ENCODE measurements around the gene SLC4A1AP. TPM values are rescaled to one million over a fixed set of nuclear protein-coding genes. Genes with fewer than 3 reads are reported as not detected.
A peak's percentile ranks its signal among the peaks of the same experiment; 100 is the strongest.
"Not testable (repeated sequence)": the region's sequence is repeated elsewhere in the genome, so short reads cannot be mapped to it uniquely, and the experiment has no call there.

Gene SLC4A1AP
- total RNA-seq: 10 to 100 TPM; 25.5 to 26.6 TPM

DNA sequence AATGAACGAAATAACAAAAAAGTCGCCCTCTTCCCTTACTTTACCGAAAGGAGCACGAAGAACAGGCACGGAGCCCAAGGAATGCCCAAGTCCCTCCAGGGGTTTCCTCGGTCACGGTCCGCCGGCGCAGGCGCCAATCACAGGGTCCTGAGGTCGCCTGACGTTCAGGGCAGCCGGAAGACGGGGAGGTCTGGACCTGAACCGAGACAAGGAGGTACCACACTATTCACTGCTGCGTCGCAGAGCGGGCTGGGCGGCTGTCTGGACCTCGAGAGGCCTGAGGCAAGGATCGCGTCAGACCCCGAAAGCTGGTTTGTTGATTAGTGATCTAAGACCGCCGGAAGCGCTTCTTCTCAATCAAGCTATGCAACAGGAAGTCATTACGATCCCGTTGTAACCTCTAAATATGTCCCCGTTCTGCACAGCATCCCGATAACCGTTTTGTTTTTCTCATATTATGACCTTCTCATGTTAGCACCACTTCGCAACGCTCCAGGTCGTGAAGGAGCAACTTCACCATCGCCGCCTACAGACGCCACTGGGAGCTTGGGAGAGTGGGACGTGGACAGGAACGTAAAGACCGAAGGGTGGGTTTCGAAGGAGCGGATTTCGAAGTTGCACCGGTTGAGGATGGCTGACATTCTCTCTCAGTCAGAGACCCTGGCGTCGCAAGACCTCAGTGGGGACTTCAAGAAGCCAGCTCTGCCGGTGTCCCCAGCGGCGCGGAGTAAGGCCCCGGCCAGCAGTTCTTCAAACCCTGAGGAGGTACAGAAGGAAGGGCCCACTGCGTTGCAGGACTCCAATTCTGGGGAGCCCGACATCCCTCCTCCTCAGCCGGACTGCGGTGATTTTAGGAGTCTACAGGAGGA is at the start of gene SLC4A1AP, which contains the start of gene SUPT7L:
Gene SLC4A1AP (plus strand): TSS at position 605 of the 869 bp plus-strand sequence. CDS start 26 bp downstream, at position 631.
Gene SUPT7L (minus strand): TSS at position 330 of the 869 bp plus-strand sequence. CDS start 1,422 bp downstream, outside the sequence.
- peak; percentile 70 for DNase-seq
- H3K27me3 Mint-ChIP-seq: no peaks in the 10 kb centered on the region
- H3K4me3 Mint-ChIP-seq: peak within 1 kb of the TSS; percentile 100
- H3K9me3 Mint-ChIP-seq: no peaks in the 10 kb centered on the region
- peaks cover 14% of the 10 kb centered on the region for H3K36me3 Mint-ChIP-seq
- peaks cover 37% of the 10 kb centered on the region for H3K4me1 Mint-ChIP-seq
- peak within 1 kb of the TSS; percentile 100 for H3K27ac Mint-ChIP-seq

DNA sequence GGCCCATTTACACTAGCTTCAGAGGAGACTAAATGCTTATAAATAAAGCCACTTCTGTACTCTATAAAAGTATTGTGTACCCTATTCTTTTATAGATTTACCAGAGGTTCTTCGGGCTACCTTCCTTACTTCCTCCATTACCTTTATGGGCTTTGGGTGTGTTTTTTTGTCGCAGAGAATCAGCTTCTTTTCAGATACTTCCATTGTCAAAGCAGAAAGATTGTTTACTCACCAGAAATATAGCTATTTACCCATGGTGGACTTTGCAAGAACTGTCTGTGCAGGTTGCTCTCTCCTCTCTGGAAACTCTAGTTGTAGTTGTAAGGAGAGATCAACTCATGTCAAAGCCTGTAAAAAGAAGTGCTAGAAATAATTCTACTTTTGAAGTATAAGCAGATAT is 49.7 kb upstream of the SLC4A1AP start:
- H3K36me3 Mint-ChIP-seq: peaks cover 16% of the 10 kb centered on the region
- no peaks in the 10 kb centered on the region for H3K9me3 Mint-ChIP-seq
- H3K27ac Mint-ChIP-seq: no peak overlapping the region
- no peaks in the 10 kb centered on the region for H3K27me3 Mint-ChIP-seq
- H3K4me3 Mint-ChIP-seq: no peak overlapping the region
- DNase-seq: no peak
- no peaks in the 10 kb centered on the region for H3K4me1 Mint-ChIP-seq

- H3K27ac Mint-ChIP-seq: no peak overlapping the region
- no peak for DNase-seq
- H3K27me3 Mint-ChIP-seq: no peaks in the 10 kb centered on the region
- H3K36me3 Mint-ChIP-seq: peaks cover 20% of the 10 kb centered on the region
- H3K9me3 Mint-ChIP-seq: no peaks in the 10 kb centered on the region
- no peak overlapping the region for H3K4me3 Mint-ChIP-seq
- no peaks in the 10 kb centered on the region for H3K4me1 Mint-ChIP-seq
These were observed 48.4 kb upstream of the SLC4A1AP start for GRCh38 chr2:27615316-27615715.

DNA sequence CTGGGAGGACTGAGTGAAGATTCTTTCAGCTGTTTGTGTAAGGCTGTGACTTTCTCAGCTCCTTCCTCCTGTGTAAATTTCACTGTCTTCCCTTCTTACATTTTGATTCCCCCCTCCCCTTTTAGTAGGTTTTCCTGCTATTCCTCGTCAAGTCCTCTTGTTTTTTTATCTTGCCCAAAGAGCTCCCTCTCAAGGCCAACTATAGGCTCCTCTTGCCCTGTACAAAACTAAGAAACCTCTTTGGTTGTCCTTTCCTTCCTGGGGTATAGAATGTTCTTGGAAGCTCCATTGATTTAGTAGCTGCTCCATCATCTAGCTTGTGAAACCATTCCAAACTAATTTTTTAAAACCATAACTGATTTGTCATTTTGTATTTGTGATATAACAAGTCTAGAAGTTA is 42.2 kb upstream of the SLC4A1AP start:
- H3K4me1 Mint-ChIP-seq: no peaks in the 10 kb centered on the region
- H3K36me3 Mint-ChIP-seq: peaks cover 18% of the 10 kb centered on the region
- no peak for DNase-seq
- no peak overlapping the region for H3K27ac Mint-ChIP-seq
- H3K4me3 Mint-ChIP-seq: no peak overlapping the region
- no peaks in the 10 kb centered on the region for H3K27me3 Mint-ChIP-seq
- no peaks in the 10 kb centered on the region for H3K9me3 Mint-ChIP-seq

GRCh38 chr2:27622921-27623384 is 40.7 kb upstream of the SLC4A1AP start:
- no peak for DNase-seq
- no peak overlapping the region for H3K27ac Mint-ChIP-seq

DNA sequence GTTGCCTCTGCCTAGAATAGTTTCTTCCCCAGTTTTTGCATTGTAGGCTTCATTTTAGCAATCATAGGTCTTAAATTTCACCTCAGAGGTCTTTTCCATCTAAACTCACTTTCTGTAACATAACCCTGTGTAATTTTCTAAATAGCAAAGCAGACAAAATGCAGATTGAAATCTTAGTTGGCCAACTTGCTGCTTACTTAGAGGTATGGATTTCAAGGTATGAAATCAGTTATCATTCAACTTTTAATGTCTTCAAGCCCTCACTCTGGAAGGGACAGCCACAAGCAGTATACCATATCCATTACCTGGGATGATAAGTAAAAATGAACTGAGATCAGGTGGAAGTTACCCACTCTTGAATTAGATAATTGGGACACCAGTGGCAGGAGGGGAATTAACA is 38.7 kb upstream of the SLC4A1AP start:
- DNase-seq: no peak
- no peak overlapping the region for H3K27ac Mint-ChIP-seq
- peaks cover 8% of the 10 kb centered on the region for H3K36me3 Mint-ChIP-seq
- H3K9me3 Mint-ChIP-seq: no peaks in the 10 kb centered on the region
- no peaks in the 10 kb centered on the region for H3K27me3 Mint-ChIP-seq
- H3K4me1 Mint-ChIP-seq: peaks cover 9% of the 10 kb centered on the region
- no peak overlapping the region for H3K4me3 Mint-ChIP-seq

More at GRCh38 chr2:27622921-27623384, 40.7 kb upstream of the SLC4A1AP start:
- Mint-ChIP-seq H3K36me3 (peaks cover 12% of the 10 kb centered on the region), H3K9me3 (no peaks in the 10 kb centered on the region), H3K4me1 (peaks cover 3% of the 10 kb centered on the region), H3K4me3 (no peak overlapping the region), H3K27me3 (no peaks in the 10 kb centered on the region)

DNA sequence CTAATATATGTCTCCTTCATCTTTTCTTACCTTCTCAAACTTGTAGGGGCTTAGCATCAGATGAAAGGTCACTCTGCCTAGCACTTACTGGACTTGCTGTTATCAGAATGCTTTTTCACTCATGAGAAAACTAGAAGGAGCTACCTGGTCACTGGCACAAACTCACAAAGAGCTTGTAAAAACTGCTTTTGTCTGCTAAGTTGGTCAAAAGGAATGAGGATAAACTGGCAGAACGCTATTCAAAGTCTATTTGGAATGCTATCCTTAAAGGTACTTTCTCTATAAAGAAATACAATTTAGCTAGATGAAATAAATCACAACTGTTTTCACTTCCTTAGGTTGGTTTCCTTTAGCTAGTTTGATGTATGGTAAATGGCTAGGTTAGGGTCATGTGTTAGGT is 37.4 kb upstream of the SLC4A1AP start:
- not testable (repeated sequence) for H3K27ac Mint-ChIP-seq, H3K27me3 Mint-ChIP-seq, H3K4me3 Mint-ChIP-seq, DNase-seq, H3K9me3 Mint-ChIP-seq, H3K36me3 Mint-ChIP-seq
- peaks cover 13% of the 10 kb centered on the region for H3K4me1 Mint-ChIP-seq

- peaks cover 13% of the 10 kb centered on the region for H3K4me1 Mint-ChIP-seq
- not testable (repeated sequence) for H3K9me3 Mint-ChIP-seq, H3K27ac Mint-ChIP-seq, H3K27me3 Mint-ChIP-seq, DNase-seq, H3K4me3 Mint-ChIP-seq, H3K36me3 Mint-ChIP-seq
These were observed 36.8 kb upstream of the SLC4A1AP start for GRCh38 chr2:27626921-27627320.

GRCh38 chr2:27627963-27628766 is 35.5 kb upstream of the SLC4A1AP start:
- Mint-ChIP-seq H3K4me1 (peaks cover 13% of the 10 kb centered on the region), H3K27ac (no peak overlapping the region), H3K9me3 (no peaks in the 10 kb centered on the region), H3K4me3 (no peak overlapping the region), H3K36me3 (peaks cover 12% of the 10 kb centered on the region), H3K27me3 (no peaks in the 10 kb centered on the region)
- no peak for DNase-seq

- Mint-ChIP-seq H3K4me1 (peaks cover 13% of the 10 kb centered on the region), H3K9me3 (no peaks in the 10 kb centered on the region), H3K27ac (no peak within 1 kb of the TSS), H3K4me3 (no peak within 1 kb of the TSS), H3K27me3 (no peaks in the 10 kb centered on the region), H3K36me3 (peaks cover 14% of the 10 kb centered on the region)
- DNase-seq: peak; percentile 94
These were observed 34.7 kb upstream of the SLC4A1AP start, which contains the start of the genes CCDC121 and GPN1 for GRCh38 chr2:27628767-27629709. TSS of gene CCDC121 (minus strand) at chr2:27629012. CDS start at chr2:27627799, 1,213 bp downstream. TSS of gene GPN1 (plus strand) at chr2:27629050. CDS start at chr2:27629059, 9 bp downstream.

GRCh38 chr2:27630257-27630656 is 33.4 kb upstream of the SLC4A1AP start:
- not testable (repeated sequence) for H3K4me3 Mint-ChIP-seq, H3K9me3 Mint-ChIP-seq, H3K27me3 Mint-ChIP-seq, DNase-seq, H3K27ac Mint-ChIP-seq
- Mint-ChIP-seq H3K4me1 (peaks cover 13% of the 10 kb centered on the region), H3K36me3 (peaks cover 17% of the 10 kb centered on the region)

- Mint-ChIP-seq H3K9me3 (no peaks in the 10 kb centered on the region), H3K27ac (no peak overlapping the region), H3K4me3 (no peak overlapping the region), H3K27me3 (no peaks in the 10 kb centered on the region), H3K36me3 (peaks cover 38% of the 10 kb centered on the region), H3K4me1 (peaks cover 25% of the 10 kb centered on the region)
- no peak for DNase-seq
These were observed 29.4 kb upstream of the SLC4A1AP start for GRCh38 chr2:27634291-27634690.

GRCh38 chr2:27636766-27637165 is 26.9 kb upstream of the SLC4A1AP start:
- H3K27ac Mint-ChIP-seq: no peak overlapping the region
- no peak for DNase-seq
- no peaks in the 10 kb centered on the region for H3K27me3 Mint-ChIP-seq
- H3K4me1 Mint-ChIP-seq: peaks cover 18% of the 10 kb centered on the region
- peaks cover 39% of the 10 kb centered on the region for H3K36me3 Mint-ChIP-seq
- no peak overlapping the region for H3K4me3 Mint-ChIP-seq
- H3K9me3 Mint-ChIP-seq: no peaks in the 10 kb centered on the region

DNA sequence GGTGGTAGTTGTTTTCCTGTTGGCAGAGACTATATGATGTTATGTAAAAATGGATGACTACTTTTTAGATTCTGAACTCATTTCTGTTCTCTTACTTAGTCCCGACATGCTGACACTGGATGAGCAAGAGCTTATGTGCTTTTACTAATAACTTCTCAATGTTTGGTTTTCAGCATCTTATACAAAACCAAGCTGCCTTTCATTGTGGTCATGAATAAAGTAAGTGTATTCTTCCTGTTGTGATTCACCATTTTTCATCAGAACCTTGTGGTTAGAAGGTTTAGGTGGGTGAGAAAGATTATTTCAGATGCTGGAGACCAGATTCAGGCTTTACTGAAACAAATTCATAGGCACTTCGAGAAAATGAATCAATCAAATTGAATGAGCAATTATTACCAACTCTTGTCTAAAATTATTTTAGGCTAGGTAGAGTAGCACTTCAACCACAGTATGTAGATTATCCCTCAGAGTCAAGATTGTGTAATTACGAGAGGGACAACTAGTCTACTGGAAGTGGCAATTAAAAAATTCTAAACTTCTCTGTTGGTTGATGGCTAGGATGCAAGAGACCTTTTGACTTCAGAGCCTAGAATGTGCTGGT is 25.6 kb upstream of the SLC4A1AP start:
- Mint-ChIP-seq H3K27me3 (no peaks in the 10 kb centered on the region), H3K4me3 (peak overlapping the region; percentile 50), H3K36me3 (peaks cover 36% of the 10 kb centered on the region), H3K27ac (peak overlapping the region; percentile 89), H3K4me1 (peaks cover 18% of the 10 kb centered on the region), H3K9me3 (no peaks in the 10 kb centered on the region)
- DNase-seq: no peak
